Mesothelial cell of epicardium (in vitro differentiated cells): ENCODE results near the gene ENC1. TPM values are rescaled to one million over a fixed set of nuclear protein-coding genes. Genes with fewer than 3 reads are reported as not detected.

Experiments used
- DNase-seq, 2 experiments: peaks; one replicate each; pipeline ENCODE4 v3.0.0; 2021; ENCODE audit warnings: low spot score in 2 of 2; ENCODE audit not compliant: unreplicated experiment in 2 of 2
- H3K27ac Mint-ChIP-seq: 2 replicates; pipeline ENCODE4 v1.8.0; 2021; ENCODE audit warnings: mixed read lengths
- H3K27me3 Mint-ChIP-seq: 2 replicates; pipeline ENCODE4 v1.8.0; 2021; ENCODE audit warnings: low read depth, mixed read lengths
- H3K36me3 Mint-ChIP-seq: 2 replicates; pipeline ENCODE4 v1.8.0; 2021; ENCODE audit warnings: mixed read lengths
- H3K4me1 Mint-ChIP-seq: 2 replicates; pipeline ENCODE4 v1.8.0; 2021; ENCODE audit warnings: mixed read lengths
- H3K4me3 Mint-ChIP-seq: 2 replicates; pipeline ENCODE4 v1.8.0; 2021; ENCODE audit warnings: mild to moderate bottlenecking, moderate library complexity, mixed read lengths
- H3K9me3 Mint-ChIP-seq: 2 replicates; pipeline ENCODE4 v1.8.0; 2021; ENCODE audit warnings: mixed read lengths
- CTCF ChIP-seq: fragments of 200-600 bp; sonication (generic); IDR thresholded peaks from one replicate; pipeline ENCODE4 v1.5.0; 2021; ENCODE audit warnings: antibody characterized with exemption; ENCODE audit not compliant: unreplicated experiment
- total RNA-seq: library from RNA; stranded (reverse); gene quantifications from 3 replicates; pipeline ENCODE4 v1.2.1, GENCODE V29; 2021

The ENC1 gene
- total RNA-seq, 1 donor from 2014 or later: 129 TPM

- Mint-ChIP-seq H3K4me1 (peaks cover 7% of the 10 kb centered on the region), H3K27ac (no peak overlapping the region), H3K9me3 (peaks cover 10% of the 10 kb centered on the region), H3K27me3 (no peaks in the 10 kb centered on the region), H3K36me3 (no peaks in the 10 kb centered on the region), H3K4me3 (no peak overlapping the region)
- no peak for TF ChIP-seq CTCF
- no peak for DNase-seq
Measured at GRCh38 chr5:74660140-74660539, 19.6 kb upstream of the ENC1 start.

- Mint-ChIP-seq H3K27me3 (no peaks in the 10 kb centered on the region), H3K36me3 (no peaks in the 10 kb centered on the region), H3K4me1 (peaks cover 13% of the 10 kb centered on the region), H3K27ac (no peak overlapping the region), H3K9me3 (peaks cover 10% of the 10 kb centered on the region), H3K4me3 (no peak overlapping the region)
- no peak for DNase-seq
- TF ChIP-seq CTCF: no peak
Measured at GRCh38 chr5:74659172-74659571, 18.6 kb upstream of the ENC1 start.

GRCh38 chr5:74657165-74657564 lies 16.6 kb upstream of the ENC1 start:
- Mint-ChIP-seq H3K27me3 (no peaks in the 10 kb centered on the region), H3K9me3 (peaks cover 4% of the 10 kb centered on the region), H3K36me3 (no peaks in the 10 kb centered on the region), H3K4me1 (peaks cover 23% of the 10 kb centered on the region), H3K27ac (no peak overlapping the region), H3K4me3 (no peak overlapping the region)
- no peak for TF ChIP-seq CTCF
- no peak for DNase-seq

GRCh38 chr5:74655716-74656115 lies 15.2 kb upstream of the ENC1 start:
- peaks cover 36% of the 10 kb centered on the region for H3K4me1 Mint-ChIP-seq
- H3K4me3 Mint-ChIP-seq: no peak overlapping the region
- no peaks in the 10 kb centered on the region for H3K36me3 Mint-ChIP-seq
- no peak for DNase-seq
- no peaks in the 10 kb centered on the region for H3K9me3 Mint-ChIP-seq
- H3K27me3 Mint-ChIP-seq: no peaks in the 10 kb centered on the region
- no peak for TF ChIP-seq CTCF
- no peak overlapping the region for H3K27ac Mint-ChIP-seq

- TF ChIP-seq CTCF: no peak
- no peak overlapping the region for H3K27ac Mint-ChIP-seq
- DNase-seq: no peak
- peaks cover 38% of the 10 kb centered on the region for H3K4me1 Mint-ChIP-seq
- no peak overlapping the region for H3K4me3 Mint-ChIP-seq
- H3K9me3 Mint-ChIP-seq: no peaks in the 10 kb centered on the region
- H3K36me3 Mint-ChIP-seq: no peaks in the 10 kb centered on the region
- no peaks in the 10 kb centered on the region for H3K27me3 Mint-ChIP-seq
Measured at GRCh38 chr5:74655206-74655605, 14.7 kb upstream of the ENC1 start.

- H3K4me3 Mint-ChIP-seq: no peak overlapping the region
- DNase-seq: no peak
- H3K9me3 Mint-ChIP-seq: no peaks in the 10 kb centered on the region
- H3K36me3 Mint-ChIP-seq: no peaks in the 10 kb centered on the region
- no peak overlapping the region for H3K27ac Mint-ChIP-seq
- peaks cover 45% of the 10 kb centered on the region for H3K4me1 Mint-ChIP-seq
- TF ChIP-seq CTCF: no peak
- H3K27me3 Mint-ChIP-seq: no peaks in the 10 kb centered on the region
Measured at GRCh38 chr5:74653991-74654390, 13.5 kb upstream of the ENC1 start.
